Suprapubic skin (tissue), 4 donors: ENCODE data around the gene MYH6.

Experiments
- CTCF ChIP-seq, 2 donors: fragments of 200-600 bp in 1 of 2; fragments of 450-650 bp in 1 of 2; sonication (generic) in 1 of 2; IDR thresholded peaks; one replicate each; pipeline ENCODE4 v1.5.1; 2016 to 2019; ENCODE audit warnings: antibody characterized with exemption in 2 of 2, mild to moderate bottlenecking in 1 of 2, moderate library complexity in 1 of 2
- EP300 ChIP-seq: sonication (generic); formaldehyde crosslinking; IDR thresholded peaks from one replicate; pipeline ENCODE4 v1.6.1; 2017; ENCODE audit warnings: antibody characterized with exemption
- POLR2A ChIP-seq, 2 donors: fragments of 450-650 bp; IDR thresholded peaks; one replicate each; pipeline ENCODE4 v1.6.1; 2017; ENCODE audit warnings: antibody characterized with exemption in 2 of 2, mild to moderate bottlenecking in 2 of 2, moderate library complexity in 2 of 2
- POLR2AphosphoS5 ChIP-seq, 3 donors: sonication (generic); formaldehyde crosslinking; IDR thresholded peaks; one replicate each; pipeline ENCODE4 v1.6.1; 2017; ENCODE audit warnings: antibody characterized with exemption in 3 of 3

DNA sequence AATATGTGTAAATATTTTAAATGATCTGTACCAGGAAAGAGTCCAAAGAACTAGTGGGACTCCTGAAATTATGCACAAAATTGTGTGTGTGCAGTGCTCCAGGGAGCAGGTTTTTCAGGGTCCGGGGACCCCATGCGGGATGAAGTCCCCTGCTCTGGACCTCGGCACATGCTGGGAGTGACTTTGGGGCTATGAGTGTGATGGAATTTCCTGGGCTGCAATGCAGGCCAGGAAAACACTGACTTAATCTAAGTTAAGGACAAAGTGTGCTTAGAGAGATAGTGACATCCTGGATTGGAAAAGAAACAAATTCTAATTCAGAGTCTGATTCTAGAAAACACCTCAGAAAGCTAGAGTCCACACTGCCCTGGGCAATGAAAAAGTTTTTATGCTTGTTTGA lies 6.2 kb upstream of the MYH6 start:
- no peak for TF ChIP-seq EP300
- no peak for TF ChIP-seq CTCF (IDR thresholded peaks at IDR 0.05)
- no peak for TF ChIP-seq POLR2A (IDR thresholded peaks at IDR 0.05)
- no peak for TF ChIP-seq POLR2AphosphoS5 (IDR thresholded peaks at IDR 0.05)
